Liver (tissue), 9 donors: ENCODE measurements around the gene RYR2. TPM values are rescaled to one million over a fixed set of nuclear protein-coding genes. Genes with fewer than 3 reads are reported as not detected.

ENCODE experiments used
- DNase-seq: peaks from one replicate; pipeline ENCODE4 v3.0.0-alpha.2; 2017; ENCODE audit warnings: low spot score
- H3K27ac ChIP-seq, 2 donors: one replicate each; pipeline ENCODE4 v1.7.0; 2013; ENCODE audit warnings: inconsistent platforms in 2 of 2, low read length in 2 of 2, control low read depth in 1 of 2, low read depth in 1 of 2, mild to moderate bottlenecking in 1 of 2
- H3K27me3 ChIP-seq, 4 donors: one replicate each; pipeline versions ENCODE4 v1.6.1 to v1.7.0; 2013; ENCODE audit warnings: low read length in 3 of 4, inconsistent platforms in 1 of 4, mild to moderate bottlenecking in 1 of 4, moderate library complexity in 1 of 4; ENCODE audit not compliant: control insufficient read depth in 4 of 4, insufficient read depth in 4 of 4
- H3K36me3 ChIP-seq, 4 donors: one replicate each; pipeline versions ENCODE4 v1.6.1 to v1.7.0; 2013; ENCODE audit warnings: low read length in 3 of 4, mild to moderate bottlenecking in 3 of 4, low read depth in 1 of 4, moderate library complexity in 1 of 4; ENCODE audit not compliant: control insufficient read depth in 4 of 4, insufficient read depth in 3 of 4
- H3K4me1 ChIP-seq, 4 donors: one replicate each; pipeline versions ENCODE4 v1.6.1 to v1.7.0; 2013; ENCODE audit warnings: low read length in 3 of 4, mild to moderate bottlenecking in 3 of 4, moderate library complexity in 1 of 4; ENCODE audit not compliant: control insufficient read depth in 4 of 4, insufficient read depth in 4 of 4
- H3K4me3 ChIP-seq, 3 donors: one replicate each; pipeline versions ENCODE4 v1.6.1 to v1.7.0; 2013; ENCODE audit warnings: low read length in 3 of 3, control low read depth in 1 of 3, low read depth in 1 of 3, mild to moderate bottlenecking in 1 of 3
- H3K9ac ChIP-seq, 2 donors: one replicate each; pipeline ENCODE4 v1.7.0; 2013; ENCODE audit warnings: low read length in 2 of 2, mild to moderate bottlenecking in 2 of 2, moderate library complexity in 2 of 2, control low read depth in 1 of 2, low read depth in 1 of 2
- H3K9me3 ChIP-seq, 4 donors: one replicate each; pipeline versions ENCODE4 v1.6.1 to v1.7.0; 2013; ENCODE audit warnings: low read length in 3 of 4; ENCODE audit not compliant: control insufficient read depth in 4 of 4
- EGR1 ChIP-seq, 2 donors: IDR thresholded peaks; 2 replicates each; pipeline ENCODE4 v1.6.1; 2016 to 2018; ENCODE audit warnings: antibody characterized with exemption in 2 of 2, low read depth in 2 of 2
- FOXA1 ChIP-seq: IDR thresholded peaks from 2 replicates; pipeline ENCODE4 v1.6.1; 2016; ENCODE audit warnings: antibody characterized with exemption
- GABPA ChIP-seq, 2 donors: IDR thresholded peaks in 1 of 2; conservative IDR thresholded peaks in 1 of 2; 2 replicates each; pipeline ENCODE4 v1.6.1; 2016; ENCODE audit warnings: antibody characterized with exemption in 2 of 2, mild to moderate bottlenecking in 1 of 2, moderate library complexity in 1 of 2
- HNF4G ChIP-seq: IDR thresholded peaks from 2 replicates; pipeline ENCODE4 v1.6.1; 2016; ENCODE audit warnings: antibody characterized with exemption
- JUND ChIP-seq, 2 donors: IDR thresholded peaks; 2 replicates each; pipeline ENCODE4 v1.6.1; 2016; ENCODE audit warnings: antibody characterized with exemption in 2 of 2
- NR2F2 ChIP-seq: IDR thresholded peaks from 2 replicates; pipeline ENCODE4 v1.6.1; 2016; ENCODE audit warnings: antibody characterized with exemption
- RAD21 ChIP-seq, 2 donors: IDR thresholded peaks; 2 replicates each; pipeline ENCODE4 v1.6.1; 2016; ENCODE audit warnings: antibody characterized with exemption in 2 of 2, mild to moderate bottlenecking in 2 of 2
- REST ChIP-seq: IDR thresholded peaks from 2 replicates; pipeline ENCODE4 v1.6.1; 2016; ENCODE audit warnings: antibody characterized with exemption, mild to moderate bottlenecking
- RXRA ChIP-seq, 2 donors: IDR thresholded peaks; 2 replicates each; pipeline ENCODE4 v1.6.1; 2017 to 2018; ENCODE audit warnings: antibody characterized with exemption in 2 of 2, mild to moderate bottlenecking in 1 of 2
- SP1 ChIP-seq: IDR thresholded peaks from 2 replicates; pipeline ENCODE4 v1.6.1; 2018; ENCODE audit warnings: antibody characterized with exemption, mild to moderate bottlenecking
- TAF1 ChIP-seq: conservative IDR thresholded peaks from 2 replicates; pipeline ENCODE4 v1.6.1; 2016; ENCODE audit warnings: antibody characterized with exemption, mild to moderate bottlenecking
- YY1 ChIP-seq: IDR thresholded peaks from 2 replicates; pipeline ENCODE4 v1.6.1; 2016; ENCODE audit warnings: antibody characterized with exemption, mild to moderate bottlenecking
- WGBS: extraction: QIAGEN DNeasy Blood & Tissue Kit; methylation state at CpG from one replicate; pipeline ENCODE4 v1.1.7; 2013; 5-methylcytosine and 5-hydroxymethylcytosine counted together
- polyA plus RNA-seq, 2 donors: library from polyadenylated mRNA; stranded (reverse) in 1 of 2; unstranded in 1 of 2; fragments of 200-250 nt in 1 of 2; fragments of >200 nt in 1 of 2; fragmentation: Nextera tagmentation in 1 of 2; extraction: Ambion mirVana in 1 of 2; gene quantifications; one replicate each; pipeline versions ENCODE4 v1.2.1 to v1.2.3, GENCODE V29; 2013 to 2015
- total RNA-seq, 2 donors: library from RNA; depleted of rRNA; stranded (reverse); fragments of >200 nt; gene quantifications; one replicate each; pipeline ENCODE4 v1.2.3, GENCODE V29; 2014
- TF ChIP-seq, protein P1 (sequence below): IDR thresholded peaks from 2 replicates; pipeline ENCODE4 v1.6.1; 2016; ENCODE audit warnings: antibody characterized with exemption
- TF ChIP-seq, protein P2 (sequence below): fragments of 150-350 bp; IDR thresholded peaks from 2 replicates; pipeline ENCODE4 v1.5.1; 2017; ENCODE audit warnings: improper control_type of control experiment, low read depth, low read length; ENCODE audit not compliant: missing input control
- TF ChIP-seq, protein P3 (sequence below): IDR thresholded peaks from 2 replicates; pipeline ENCODE4 v1.6.1; 2016; ENCODE audit warnings: antibody characterized with exemption
- donor health status: healthy.
- donor health status: healthy.
- donor health status: healthy.
- donor health status: healthy.
- donor health status: healthy.

Gene RYR2
- total and polyA plus RNA-seq, 4 donors, result 0.06 to 0.75 (median 0.31) TPM

GRCh38 chr1:237306726-237307125 is 264.7 kb downstream of the RYR2 start:
- H3K36me3 ChIP-seq, result no peaks in the 10 kb centered on the region

GRCh38 chr1:237309595-237310118 is 267.7 kb downstream of the RYR2 start:
- Histone ChIP-seq H3K9me3 (no peaks in the 10 kb centered on the region), H3K4me1 (no peaks in the 10 kb centered on the region), H3K9ac (no peak overlapping the region), H3K4me3 (no peak overlapping the region), H3K27ac (no peak overlapping the region), H3K36me3 (no peaks in the 10 kb centered on the region), H3K27me3 (no peaks in the 10 kb centered on the region)
- no peak for DNase-seq
- WGBS, result 91% methylated on average over 32 of the region's 32 CpGs
- TF ChIP-seq JUND (IDR thresholded peaks at IDR 0.05) (no peak), RXRA (IDR thresholded peaks at IDR 0.05) (no peak), NR2F2 (no peak)
- TF ChIP-seq, protein P1, sequence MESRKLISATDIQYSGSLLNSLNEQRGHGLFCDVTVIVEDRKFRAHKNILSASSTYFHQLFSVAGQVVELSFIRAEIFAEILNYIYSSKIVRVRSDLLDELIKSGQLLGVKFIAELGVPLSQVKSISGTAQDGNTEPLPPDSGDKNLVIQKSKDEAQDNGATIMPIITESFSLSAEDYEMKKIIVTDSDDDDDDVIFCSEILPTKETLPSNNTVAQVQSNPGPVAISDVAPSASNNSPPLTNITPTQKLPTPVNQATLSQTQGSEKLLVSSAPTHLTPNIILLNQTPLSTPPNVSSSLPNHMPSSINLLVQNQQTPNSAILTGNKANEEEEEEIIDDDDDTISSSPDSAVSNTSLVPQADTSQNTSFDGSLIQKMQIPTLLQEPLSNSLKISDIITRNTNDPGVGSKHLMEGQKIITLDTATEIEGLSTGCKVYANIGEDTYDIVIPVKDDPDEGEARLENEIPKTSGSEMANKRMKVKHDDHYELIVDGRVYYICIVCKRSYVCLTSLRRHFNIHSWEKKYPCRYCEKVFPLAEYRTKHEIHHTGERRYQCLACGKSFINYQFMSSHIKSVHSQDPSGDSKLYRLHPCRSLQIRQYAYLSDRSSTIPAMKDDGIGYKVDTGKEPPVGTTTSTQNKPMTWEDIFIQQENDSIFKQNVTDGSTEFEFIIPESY, result no peak

More at GRCh38 chr1:237306726-237307125, 264.7 kb downstream of the RYR2 start:
- TF ChIP-seq RXRA (IDR thresholded peaks at IDR 0.05), result no peak
- TF ChIP-seq, protein P2, sequence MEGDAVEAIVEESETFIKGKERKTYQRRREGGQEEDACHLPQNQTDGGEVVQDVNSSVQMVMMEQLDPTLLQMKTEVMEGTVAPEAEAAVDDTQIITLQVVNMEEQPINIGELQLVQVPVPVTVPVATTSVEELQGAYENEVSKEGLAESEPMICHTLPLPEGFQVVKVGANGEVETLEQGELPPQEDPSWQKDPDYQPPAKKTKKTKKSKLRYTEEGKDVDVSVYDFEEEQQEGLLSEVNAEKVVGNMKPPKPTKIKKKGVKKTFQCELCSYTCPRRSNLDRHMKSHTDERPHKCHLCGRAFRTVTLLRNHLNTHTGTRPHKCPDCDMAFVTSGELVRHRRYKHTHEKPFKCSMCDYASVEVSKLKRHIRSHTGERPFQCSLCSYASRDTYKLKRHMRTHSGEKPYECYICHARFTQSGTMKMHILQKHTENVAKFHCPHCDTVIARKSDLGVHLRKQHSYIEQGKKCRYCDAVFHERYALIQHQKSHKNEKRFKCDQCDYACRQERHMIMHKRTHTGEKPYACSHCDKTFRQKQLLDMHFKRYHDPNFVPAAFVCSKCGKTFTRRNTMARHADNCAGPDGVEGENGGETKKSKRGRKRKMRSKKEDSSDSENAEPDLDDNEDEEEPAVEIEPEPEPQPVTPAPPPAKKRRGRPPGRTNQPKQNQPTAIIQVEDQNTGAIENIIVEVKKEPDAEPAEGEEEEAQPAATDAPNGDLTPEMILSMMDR, result no peak
- TF ChIP-seq RAD21 (IDR thresholded peaks at IDR 0.05), result no peak
- TF ChIP-seq JUND (IDR thresholded peaks at IDR 0.05), result no peak
- TF ChIP-seq NR2F2, result no peak
- no peak for TF ChIP-seq HNF4G
- TF ChIP-seq YY1, result no peak
- no peak for TF ChIP-seq TAF1
- no peak for TF ChIP-seq SP1
- TF ChIP-seq, protein P1, result no peak
- TF ChIP-seq FOXA1, result no peak
- TF ChIP-seq GABPA (IDR thresholded peaks at IDR 0.05 in 1 of 2, conservative IDR thresholded peaks at IDR 0.05 in 1 of 2), result no peak
- Histone ChIP-seq H3K4me3 (no peak overlapping the region), H3K27ac (no peak overlapping the region), H3K27me3 (no peaks in the 10 kb centered on the region), H3K9me3 (no peaks in the 10 kb centered on the region), H3K4me1 (no peaks in the 10 kb centered on the region), H3K9ac (no peak overlapping the region)
- no peak for DNase-seq
- 79% methylated on average over 8 of the region's 8 CpGs for WGBS

- Histone ChIP-seq H3K4me3 (no peak overlapping the region), H3K27ac (no peak overlapping the region), H3K36me3 (no peaks in the 10 kb centered on the region), H3K4me1 (no peaks in the 10 kb centered on the region), H3K9ac (no peak overlapping the region), H3K27me3 (no peaks in the 10 kb centered on the region), H3K9me3 (no peaks in the 10 kb centered on the region)
- WGBS, result 51% methylated on average over 4 of the region's 4 CpGs
- no peak for DNase-seq
- TF ChIP-seq, protein P3, sequence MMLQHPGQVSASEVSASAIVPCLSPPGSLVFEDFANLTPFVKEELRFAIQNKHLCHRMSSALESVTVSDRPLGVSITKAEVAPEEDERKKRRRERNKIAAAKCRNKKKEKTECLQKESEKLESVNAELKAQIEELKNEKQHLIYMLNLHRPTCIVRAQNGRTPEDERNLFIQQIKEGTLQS, result no peak
- TF ChIP-seq TAF1 (no peak), EGR1 (IDR thresholded peaks at IDR 0.05; ENCODE audit: low read depth in 2 of 2) (no peak), HNF4G (no peak), REST (no peak), GABPA (IDR thresholded peaks at IDR 0.05 in 1 of 2, conservative IDR thresholded peaks at IDR 0.05 in 1 of 2) (no peak)
- TF ChIP-seq, protein P1, result no peak
These were observed 274.4 kb downstream of the RYR2 start for GRCh38 chr1:237316352-237316751.
